ENCODE results near the gene GRM4. TPM values are rescaled to one million over a fixed set of nuclear protein-coding genes. Genes with fewer than 3 reads are reported as not detected.

The GRM4 gene
- total RNA-seq, 4 donors from 2014 or later, result not detected

GRCh38 chr6:33988121-33989015, 157.5 kb downstream of the GRM4 start:
- TF ChIP-seq, protein P1, sequence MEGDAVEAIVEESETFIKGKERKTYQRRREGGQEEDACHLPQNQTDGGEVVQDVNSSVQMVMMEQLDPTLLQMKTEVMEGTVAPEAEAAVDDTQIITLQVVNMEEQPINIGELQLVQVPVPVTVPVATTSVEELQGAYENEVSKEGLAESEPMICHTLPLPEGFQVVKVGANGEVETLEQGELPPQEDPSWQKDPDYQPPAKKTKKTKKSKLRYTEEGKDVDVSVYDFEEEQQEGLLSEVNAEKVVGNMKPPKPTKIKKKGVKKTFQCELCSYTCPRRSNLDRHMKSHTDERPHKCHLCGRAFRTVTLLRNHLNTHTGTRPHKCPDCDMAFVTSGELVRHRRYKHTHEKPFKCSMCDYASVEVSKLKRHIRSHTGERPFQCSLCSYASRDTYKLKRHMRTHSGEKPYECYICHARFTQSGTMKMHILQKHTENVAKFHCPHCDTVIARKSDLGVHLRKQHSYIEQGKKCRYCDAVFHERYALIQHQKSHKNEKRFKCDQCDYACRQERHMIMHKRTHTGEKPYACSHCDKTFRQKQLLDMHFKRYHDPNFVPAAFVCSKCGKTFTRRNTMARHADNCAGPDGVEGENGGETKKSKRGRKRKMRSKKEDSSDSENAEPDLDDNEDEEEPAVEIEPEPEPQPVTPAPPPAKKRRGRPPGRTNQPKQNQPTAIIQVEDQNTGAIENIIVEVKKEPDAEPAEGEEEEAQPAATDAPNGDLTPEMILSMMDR (IDR thresholded peaks at IDR 0.05; ENCODE audit: low read depth), result no peak

GRCh38 chr6:33987531-33988021, 158.3 kb downstream of the GRM4 start:
- TF ChIP-seq, protein P1 (IDR thresholded peaks at IDR 0.05; ENCODE audit: low read depth), result no peak

DNA sequence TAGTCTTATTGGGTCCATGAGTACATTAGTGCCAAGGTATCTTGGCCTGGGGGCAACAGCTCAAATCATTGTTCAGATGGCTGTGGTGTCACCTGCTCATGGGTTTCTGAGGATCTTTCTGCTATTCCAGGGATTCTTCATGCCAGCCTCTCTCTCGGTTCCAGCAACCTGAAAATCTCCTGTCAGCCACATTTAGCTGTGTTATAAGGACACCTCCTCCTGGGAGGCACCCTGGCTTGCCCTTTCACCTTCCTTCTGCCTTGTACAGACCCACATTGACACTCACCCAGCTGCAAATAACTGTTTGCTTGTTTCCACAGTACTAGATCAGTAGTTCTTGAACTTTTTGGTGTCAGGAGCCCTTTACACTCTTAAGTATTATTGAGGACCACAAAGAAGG, 159.9 kb downstream of the GRM4 start:
- TF ChIP-seq, protein P1 (IDR thresholded peaks at IDR 0.05; ENCODE audit: low read depth), result no peak

DNA sequence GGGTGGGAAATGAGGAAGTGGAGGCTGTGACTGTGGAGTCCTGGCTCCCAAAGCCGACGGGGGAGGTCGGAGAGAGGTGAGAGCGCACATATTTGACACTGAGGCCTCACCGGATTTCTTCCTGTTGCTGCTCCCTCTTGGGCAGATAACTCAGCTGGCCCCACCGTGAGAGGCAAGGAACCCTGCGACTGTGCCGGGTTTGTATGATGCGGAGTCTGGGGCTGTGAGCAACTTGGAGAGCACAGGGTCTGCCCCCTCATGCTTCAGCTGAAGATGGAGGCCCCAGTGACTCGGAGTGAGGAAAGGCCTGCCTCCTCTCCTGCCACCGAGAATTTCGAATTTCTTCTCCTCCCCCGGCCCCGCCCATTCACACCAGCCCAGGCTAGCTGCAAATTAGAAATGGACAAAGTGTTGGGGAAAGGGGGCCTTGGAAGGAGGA, 160.6 kb downstream of the GRM4 start:
- TF ChIP-seq, protein P1 (IDR thresholded peaks at IDR 0.05; ENCODE audit: low read depth), result no peak

DNA sequence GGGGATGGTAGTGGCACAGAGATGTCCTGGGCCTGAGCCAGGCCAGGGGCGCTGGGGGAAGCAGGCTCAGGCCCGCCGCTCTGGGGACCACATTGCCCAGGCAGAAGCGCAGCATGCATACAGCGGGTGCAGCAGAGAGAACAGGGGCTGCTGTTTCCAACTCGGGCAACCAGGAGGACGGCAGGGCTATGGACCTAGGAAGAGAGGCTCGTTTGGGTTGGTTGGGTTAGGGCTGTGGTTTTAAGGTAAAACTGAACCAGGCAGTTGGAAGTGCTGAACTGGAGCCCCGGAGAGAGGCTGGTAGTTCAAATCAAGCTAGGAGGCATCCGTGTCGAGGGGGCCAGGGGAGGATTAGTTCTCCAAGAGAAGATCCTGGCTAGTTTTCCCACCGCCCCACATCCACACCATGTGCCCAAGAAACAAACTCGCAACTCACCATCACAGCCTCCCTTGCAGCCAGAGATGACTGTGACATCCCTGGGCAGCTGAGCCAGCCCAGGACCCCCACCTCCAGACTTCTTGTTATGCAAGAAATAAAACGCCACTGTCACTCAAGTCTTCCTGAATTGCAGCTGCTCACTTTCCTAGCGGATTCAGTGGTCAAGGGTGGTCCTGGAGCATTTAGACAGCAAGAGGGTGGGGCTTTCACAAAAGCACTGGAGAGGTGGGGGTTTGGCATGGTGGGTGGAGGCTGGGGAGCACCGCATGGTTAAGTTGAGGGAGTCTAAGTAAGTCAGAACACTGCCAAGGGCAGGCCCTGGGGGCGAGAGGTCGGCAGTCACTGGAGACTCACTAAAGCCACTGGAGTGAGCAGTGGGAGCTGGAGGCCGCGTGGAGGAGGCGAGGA, 161.2 kb downstream of the GRM4 start:
- TF ChIP-seq, protein P1 (IDR thresholded peaks at IDR 0.05; ENCODE audit: low read depth), result no peak

DNA sequence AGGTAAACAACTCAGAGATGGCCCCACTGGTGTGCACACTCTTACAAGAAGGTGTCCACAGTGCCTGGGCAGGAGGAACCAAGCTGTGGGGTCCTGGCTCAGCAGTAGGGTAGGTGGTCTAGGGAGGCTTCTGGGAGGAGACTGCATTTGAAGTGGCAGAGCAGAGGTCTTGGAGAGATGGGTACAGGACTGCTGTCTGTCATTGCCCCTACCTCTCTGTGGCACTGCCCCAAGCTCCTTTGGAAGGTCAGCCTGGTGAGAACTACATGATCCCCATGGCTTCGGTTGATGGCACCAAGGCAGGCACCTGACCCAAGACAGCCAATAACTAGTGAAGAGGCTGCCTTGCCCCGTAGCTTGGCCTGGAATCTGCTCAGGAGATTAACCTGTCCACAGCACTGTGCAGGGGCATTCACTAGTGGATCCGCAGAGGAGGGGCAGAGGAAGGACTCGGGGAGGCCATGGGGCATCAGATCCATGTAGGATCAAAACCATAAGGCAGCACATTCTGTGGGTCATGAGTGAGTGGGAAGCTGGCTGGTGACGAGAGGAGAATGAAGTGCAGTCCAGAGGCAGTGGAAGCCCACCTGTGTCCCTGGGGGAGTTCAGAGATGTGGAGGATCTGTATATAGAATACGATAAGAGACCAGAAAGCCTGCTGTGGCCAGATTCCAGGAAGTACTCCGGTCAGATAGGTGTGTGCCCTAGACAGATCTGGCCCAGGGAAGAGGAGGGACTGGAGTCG, 162.0 kb downstream of the GRM4 start:
- TF ChIP-seq, protein P1 (IDR thresholded peaks at IDR 0.05; ENCODE audit: low read depth), result no peak
